Measurements from ENCODE around the gene HFE.
"Not testable (repeated sequence)": the region's sequence is repeated elsewhere in the genome, so short reads cannot be mapped to it uniquely, and the experiment has no call there.

The HFE gene, protein sequence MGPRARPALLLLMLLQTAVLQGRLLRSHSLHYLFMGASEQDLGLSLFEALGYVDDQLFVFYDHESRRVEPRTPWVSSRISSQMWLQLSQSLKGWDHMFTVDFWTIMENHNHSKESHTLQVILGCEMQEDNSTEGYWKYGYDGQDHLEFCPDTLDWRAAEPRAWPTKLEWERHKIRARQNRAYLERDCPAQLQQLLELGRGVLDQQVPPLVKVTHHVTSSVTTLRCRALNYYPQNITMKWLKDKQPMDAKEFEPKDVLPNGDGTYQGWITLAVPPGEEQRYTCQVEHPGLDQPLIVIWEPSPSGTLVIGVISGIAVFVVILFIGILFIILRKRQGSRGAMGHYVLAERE

DNA sequence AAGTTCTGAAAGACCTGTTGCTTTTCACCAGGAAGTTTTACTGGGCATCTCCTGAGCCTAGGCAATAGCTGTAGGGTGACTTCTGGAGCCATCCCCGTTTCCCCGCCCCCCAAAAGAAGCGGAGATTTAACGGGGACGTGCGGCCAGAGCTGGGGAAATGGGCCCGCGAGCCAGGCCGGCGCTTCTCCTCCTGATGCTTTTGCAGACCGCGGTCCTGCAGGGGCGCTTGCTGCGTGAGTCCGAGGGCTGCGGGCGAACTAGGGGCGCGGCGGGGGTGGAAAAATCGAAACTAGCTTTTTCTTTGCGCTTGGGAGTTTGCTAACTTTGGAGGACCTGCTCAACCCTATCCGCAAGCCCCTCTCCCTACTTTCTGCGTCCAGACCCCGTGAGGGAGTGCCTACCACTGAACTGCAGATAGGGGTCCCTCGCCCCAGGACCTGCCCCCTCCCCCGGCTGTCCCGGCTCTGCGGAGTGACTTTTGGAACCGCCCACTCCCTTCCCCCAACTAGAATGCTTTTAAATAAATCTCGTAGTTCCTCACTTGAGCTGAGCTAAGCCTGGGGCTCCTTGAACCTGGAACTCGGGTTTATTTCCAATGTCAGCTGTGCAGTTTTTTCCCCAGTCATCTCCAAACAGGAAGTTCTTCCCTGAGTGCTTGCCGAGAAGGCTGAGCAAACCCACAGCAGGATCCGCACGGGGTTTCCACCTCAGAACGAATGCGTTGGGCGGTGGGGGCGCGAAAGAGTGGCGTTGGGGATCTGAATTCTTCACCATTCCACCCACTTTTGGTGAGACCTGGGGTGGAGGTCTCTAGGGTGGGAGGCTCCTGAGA lies at the start of gene HFE:
TSS of gene HFE (plus strand) at position 146 of the 832 bp plus-strand sequence. CDS start at position 158, 12 bp downstream.
- no peak for DNase-seq

DNA sequence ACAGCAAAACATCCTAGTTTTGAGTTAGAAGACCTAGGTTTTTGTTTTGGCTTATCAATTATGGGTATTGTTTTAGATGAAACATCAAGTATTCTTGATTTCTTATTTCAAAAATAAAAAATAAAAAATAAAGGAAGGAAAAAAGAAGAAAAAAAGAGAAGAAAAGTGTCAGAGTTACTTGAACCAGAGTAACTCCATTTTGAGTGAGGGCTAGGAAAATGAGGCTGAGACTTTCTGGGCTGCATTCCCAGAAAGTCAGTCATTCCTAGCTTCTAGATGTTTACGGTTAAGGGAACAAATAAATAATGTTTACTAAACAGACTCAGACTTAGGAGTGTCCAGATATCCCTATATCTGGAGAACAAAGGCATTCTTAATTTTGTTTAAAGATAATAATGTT lies 45.3 kb upstream of the HFE start:
- no peak for DNase-seq

DNA sequence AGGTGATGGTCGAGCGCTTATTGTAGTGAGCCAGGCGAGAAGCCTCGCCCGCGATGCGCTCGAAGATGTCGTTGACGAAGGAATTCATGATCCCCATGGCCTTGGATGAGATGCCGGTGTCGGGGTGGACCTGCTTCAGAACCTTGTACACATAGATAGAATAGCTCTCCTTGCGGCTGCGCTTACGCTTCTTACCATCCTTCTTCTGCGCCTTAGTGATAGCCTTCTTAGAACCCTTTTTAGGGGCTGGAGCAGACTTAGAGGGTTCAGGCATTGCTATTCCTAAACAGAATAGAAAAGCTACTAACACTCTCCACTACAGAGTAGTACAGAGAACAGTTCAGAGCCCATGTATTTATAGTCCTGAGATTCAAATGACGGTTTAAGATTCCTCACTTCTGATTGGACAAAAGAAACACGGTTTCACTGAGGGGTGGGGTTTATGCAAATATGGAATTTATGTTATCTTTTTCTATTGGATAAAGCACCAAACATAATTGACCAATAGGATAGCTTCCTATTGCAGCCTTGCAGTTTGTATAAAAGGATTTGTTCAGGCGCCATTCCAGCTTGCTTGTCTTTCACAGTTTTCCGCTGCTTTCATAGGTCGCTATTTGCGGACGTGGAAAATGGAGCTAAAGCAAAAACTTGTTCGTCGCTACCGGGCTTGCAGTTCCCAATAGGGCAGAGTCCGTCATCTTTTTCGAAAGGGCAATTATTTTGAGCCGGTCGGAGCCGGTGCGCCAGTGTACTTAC lies 43.7 kb upstream of the HFE start:
- peak; percentile 98 for DNase-seq

DNA sequence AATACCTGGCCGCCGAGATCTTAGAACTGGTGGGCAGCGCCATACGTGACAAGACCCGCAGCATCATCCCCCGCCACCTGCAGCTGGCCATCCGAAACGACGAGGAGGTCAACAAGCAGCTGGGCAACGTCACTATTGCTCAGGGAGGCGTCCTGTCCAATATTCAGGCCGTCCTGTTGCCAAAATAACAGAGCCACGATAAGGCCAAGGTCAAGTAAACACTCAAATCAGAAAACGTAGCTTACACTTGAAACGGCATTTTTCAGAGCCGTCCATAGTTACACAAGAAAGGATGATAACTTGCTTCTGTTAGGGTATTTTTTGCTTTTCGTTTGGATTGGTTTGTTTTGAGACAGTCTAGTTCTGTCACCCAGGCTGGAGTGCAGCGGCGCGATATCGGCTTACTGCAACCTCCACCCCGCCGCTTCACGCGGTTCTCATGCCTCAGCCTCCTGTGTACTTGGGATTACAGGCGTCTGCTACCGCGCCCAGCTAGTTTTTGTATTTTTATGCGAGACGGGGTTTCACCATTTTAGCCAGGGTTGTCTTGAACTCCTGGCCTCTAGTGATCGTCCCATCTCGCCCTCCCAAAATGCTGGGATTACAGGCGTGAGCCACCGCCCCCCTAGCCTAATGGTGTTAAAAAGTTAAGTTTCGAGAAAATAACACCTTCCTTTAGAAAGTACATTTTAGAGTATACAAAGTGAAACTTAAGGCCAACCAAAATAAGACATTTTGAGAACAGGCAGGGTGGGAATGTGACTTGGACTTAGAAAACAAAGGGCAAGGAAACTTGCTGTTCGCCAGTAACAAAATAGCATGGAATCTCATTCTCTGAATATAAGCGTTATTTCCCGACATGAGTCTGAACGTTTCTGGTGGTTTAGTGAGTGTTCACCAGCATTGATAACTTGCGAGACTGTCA lies 42.8 kb upstream of the HFE start:
- DNase-seq = no peak

DNA sequence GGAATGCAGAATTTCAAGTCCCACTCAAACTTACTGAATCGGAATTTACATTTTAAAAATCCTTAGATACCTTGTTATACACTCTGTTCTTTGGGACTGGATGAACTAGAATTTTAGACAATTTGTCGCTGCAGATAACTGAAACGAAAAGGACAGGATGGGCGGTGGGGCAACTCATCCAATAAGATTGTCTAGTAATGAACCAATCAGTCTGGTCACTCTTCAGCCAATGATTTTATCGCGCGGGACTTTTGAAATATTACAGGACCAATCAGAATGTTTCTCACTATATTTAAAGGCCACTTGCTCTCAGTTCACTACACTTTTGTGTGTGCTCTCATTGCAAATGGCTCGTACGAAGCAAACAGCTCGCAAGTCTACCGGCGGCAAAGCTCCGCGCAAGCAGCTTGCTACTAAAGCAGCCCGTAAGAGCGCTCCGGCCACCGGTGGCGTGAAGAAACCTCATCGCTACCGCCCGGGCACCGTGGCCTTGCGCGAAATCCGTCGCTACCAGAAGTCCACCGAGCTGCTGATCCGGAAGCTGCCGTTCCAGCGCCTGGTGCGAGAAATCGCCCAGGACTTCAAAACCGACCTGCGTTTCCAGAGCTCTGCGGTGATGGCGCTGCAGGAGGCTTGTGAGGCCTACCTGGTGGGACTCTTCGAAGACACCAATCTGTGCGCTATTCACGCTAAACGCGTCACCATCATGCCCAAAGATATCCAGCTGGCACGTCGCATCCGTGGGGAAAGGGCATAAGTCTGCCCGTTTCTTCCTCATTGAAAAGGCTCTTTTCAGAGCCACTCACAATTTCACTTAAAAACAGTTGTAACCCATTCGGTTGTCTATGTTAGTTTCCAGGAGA lies 41.9 kb upstream of the HFE start:
- DNase-seq = peak; percentile 98

DNA sequence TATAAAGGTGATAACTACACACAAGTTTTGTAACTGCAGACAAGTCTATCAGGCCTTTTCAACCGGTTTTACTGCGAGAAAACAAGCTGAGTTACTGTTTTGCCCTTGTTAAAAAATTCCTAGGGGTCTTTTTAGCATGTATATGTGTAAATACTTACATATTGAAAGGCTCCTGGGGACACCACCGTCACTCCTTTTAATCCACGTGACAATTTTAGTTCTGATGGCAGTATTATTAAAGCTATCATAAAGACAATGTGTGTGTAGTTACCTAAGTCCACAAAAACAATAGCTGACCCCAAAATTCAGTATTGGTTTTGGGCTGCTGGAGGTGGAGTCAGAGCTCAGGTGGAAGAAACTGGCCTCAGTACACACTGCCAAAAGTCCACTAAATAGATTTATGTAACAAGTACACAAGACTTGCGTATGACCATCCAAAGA lies 41.3 kb upstream of the HFE start:
- DNase-seq = no peak

GRCh38 chr6:26047329-26047728 lies 39.9 kb upstream of the HFE start:
- not testable (repeated sequence) for DNase-seq

GRCh38 chr6:26048590-26048989 lies 38.6 kb upstream of the HFE start:
- no peak for DNase-seq

DNA sequence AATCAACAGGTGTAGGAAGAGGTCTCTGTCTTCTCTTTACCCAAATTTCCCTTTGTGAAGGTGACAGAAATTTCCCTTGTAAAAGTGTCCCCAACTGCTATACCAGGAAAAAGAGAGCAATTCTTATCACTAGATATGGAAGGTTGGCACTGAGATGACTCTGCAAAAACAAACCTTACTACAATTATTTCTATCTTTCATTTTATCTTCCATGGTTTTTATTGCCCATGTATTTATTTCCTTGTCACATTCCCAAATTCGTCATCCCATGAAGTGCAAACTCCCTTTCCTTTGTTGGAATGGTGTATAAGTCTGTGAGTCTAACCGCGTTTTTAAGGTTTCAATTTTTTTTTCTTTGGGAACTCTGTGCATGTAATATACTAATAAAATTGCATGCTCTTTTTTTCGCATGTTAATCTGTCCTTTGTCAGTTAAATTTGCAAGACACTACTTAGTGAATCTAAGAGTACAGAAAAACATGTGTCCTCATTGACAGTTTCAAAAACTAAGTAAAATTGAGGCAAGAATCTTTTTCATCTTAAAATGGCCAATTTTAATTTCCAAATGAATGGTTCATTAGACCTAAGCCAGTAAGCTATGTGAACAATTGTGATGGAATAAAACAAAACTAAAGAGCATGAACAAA lies 35.4 kb upstream of the HFE start:
- no peak for DNase-seq

DNA sequence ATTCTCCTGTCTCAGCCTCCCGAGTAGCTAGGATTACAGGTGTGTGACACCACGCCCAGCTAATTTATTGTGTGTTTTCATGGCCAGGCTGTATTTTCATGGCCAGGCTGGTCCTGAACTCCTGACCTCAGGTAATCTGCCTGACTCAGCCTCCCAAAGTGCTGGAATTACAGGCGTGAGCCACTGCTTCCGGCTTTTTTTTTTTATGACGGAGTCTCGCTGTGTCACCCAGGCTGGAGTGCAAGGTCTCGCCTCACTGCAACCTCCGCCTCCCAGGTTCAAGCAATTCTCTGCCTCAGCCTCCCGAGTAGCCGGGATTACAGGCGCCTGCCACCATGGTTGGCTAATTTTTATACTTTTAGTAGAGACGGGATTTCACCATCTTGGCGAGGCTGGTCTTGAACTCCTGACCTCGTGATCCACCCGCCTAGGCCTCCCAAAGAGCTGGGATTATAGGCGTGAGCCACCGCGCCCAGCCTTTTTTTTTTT lies 34.4 kb upstream of the HFE start:
- not testable (repeated sequence) for DNase-seq

DNA sequence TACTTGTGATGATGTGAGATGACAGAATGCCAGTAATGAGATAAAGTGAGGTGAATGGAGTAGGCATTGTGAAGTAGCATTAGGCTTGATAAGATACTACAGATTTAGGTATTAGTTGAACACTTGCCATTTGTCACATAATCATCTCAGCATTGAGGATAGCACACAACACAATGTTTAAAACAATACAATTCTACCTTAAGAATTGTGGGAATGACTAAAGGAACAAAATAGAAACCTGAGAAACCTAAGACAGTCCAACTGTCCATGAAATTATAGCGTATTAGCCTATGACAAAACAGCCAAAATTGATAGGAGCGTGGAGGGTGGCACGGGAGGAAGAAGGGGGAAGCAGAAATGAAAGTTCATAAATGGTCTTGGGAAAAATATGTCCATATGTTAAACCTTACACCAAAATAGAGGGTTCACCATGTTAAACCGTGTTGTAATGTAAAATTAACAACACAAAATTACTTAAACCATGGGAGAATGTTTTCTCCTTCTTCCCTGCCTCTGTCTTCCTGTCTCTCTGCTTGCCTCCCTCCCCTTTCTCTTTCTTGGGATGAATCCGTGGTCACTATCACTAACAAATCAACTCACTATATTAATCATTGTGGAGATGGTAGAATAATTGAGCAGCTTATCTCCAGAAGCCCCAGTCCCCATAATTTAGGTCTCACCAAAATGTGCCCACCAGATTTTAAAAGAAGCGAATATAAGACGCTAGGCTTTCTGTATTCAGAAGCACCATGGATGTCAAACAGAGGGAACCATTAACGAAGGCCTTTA lies 33.0 kb upstream of the HFE start:
- no peak for DNase-seq

- peak; percentile 94 for DNase-seq
Measured at GRCh38 chr6:26054781-26055718, 32.2 kb upstream of the HFE start.

GRCh38 chr6:26055719-26056582 lies 31.3 kb upstream of the HFE start:
- DNase-seq = peak; percentile 90

DNA sequence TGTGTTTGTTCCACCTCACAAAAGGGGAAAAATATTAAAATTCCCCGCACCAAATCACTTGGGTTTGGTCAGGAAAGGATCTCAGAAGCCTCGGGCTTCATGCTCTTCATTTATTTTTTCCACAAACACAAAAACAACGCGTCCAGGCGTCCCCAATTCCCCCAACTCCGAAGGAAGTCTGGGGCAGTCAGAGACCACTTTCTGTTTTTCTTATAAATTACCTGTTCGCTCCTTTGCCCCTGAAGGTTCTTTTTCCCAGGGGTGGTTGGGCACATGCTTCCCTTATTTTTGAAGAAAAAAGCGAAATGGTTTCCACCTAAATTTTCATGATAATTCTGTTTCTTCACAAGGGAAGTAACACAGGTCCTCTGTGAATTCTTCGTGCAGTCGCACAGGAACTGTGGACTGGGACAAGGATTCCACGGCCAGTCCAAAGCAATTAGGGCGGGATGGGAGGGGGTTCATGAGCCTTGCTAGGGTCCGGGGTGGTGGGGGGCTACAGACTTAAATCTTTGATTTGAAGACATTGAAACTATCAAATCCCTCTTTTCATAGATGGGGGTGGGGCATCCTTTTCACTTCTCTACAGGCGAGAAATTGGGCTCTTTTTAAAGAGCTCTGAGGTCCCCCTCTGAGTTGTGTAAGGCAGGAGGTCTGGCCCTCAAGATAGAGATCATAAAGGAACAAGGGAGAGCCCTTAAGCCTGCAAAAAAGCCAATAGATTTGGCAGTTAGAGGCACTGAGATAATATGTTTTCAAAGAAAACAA lies 30.5 kb upstream of the HFE start:
- peak; percentile 66 for DNase-seq

- DNase-seq = no peak
Measured at GRCh38 chr6:26057899-26058298, 29.3 kb upstream of the HFE start.

DNA sequence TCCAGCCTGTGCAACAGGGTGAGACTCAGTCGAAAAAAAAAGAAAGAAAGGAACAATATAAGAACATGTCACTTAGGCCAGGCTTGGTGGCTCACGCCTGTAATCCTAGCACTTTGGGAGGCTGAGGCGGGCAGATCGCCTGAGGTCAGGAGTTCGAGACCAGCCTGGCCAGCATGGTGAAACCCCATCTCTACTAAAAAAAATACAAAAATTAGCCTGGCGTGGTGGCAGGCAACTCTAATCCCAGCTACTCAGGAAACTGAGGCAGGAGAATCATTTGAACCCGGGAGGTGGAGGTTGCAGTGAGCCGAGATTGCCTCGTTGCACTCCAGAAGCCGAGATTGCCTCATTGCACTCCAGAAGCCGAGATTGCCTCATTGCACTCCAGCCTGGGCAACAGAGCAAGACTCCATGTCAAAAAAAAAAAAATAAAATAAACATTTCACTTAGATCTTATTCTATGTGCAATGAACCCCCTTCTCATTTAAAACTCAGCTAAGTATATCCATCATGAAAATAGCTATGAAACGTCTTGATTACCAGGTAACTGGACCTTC lies 28.7 kb upstream of the HFE start:
- DNase-seq = not testable (repeated sequence)
